ENCODE results near the gene OSBPL10. TPM values are rescaled to one million over a fixed set of nuclear protein-coding genes. Genes with fewer than 3 reads are reported as not detected.
"Not testable (repeated sequence)": the region's sequence is repeated elsewhere in the genome, so short reads cannot be mapped to it uniquely, and the experiment has no call there.

The OSBPL10 gene
- total RNA-seq, 4 donors from 2014 or later: 30.0 to 49.7 (median 43.7) TPM

GRCh38 chr3:31862666-31863279 lies 118.3 kb downstream of the OSBPL10 start:
- H3K36me3 ChIP-seq: no peaks in the 10 kb centered on the region
- intact Hi-C loops (cut with DNase I; ENCODE audit: low total_unique reads): no loop called here
- H3K4me1 ChIP-seq: no peaks in the 10 kb centered on the region
- no peak for DNase-seq
- no peak overlapping the region for H3K4me3 ChIP-seq
- no peaks in the 10 kb centered on the region for H3K27me3 ChIP-seq
- no peak for TF ChIP-seq POLR2A (IDR thresholded peaks at IDR 0.05)
- TF ChIP-seq CTCF (IDR thresholded peaks at IDR 0.05): no peak
- no peak overlapping the region for H3K27ac ChIP-seq
- no peaks in the 10 kb centered on the region for H3K9me3 ChIP-seq

GRCh38 chr3:31861826-31862225 lies 119.2 kb downstream of the OSBPL10 start:
- Histone ChIP-seq H3K27me3 (no peaks in the 10 kb centered on the region), H3K4me3 (no peak overlapping the region), H3K4me1 (no peaks in the 10 kb centered on the region), H3K36me3 (no peaks in the 10 kb centered on the region), H3K9me3 (no peaks in the 10 kb centered on the region), H3K27ac (no peak overlapping the region)
- TF ChIP-seq CTCF (IDR thresholded peaks at IDR 0.05) (no peak), POLR2A (IDR thresholded peaks at IDR 0.05) (no peak)
- DNase-seq: no peak
- intact Hi-C loops (cut with DNase I; ENCODE audit: low total_unique reads): no loop called here

- H3K27ac ChIP-seq; H3K36me3 ChIP-seq; H3K9me3 ChIP-seq; DNase-seq; intact Hi-C loops (cut with DNase I; ENCODE audit: low total_unique reads); H3K4me1 ChIP-seq; H3K4me3 ChIP-seq; H3K27me3 ChIP-seq: not testable (repeated sequence)
Observed at GRCh38 chr3:31860642-31861041, 120.4 kb downstream of the OSBPL10 start.

GRCh38 chr3:31859245-31859644 lies 121.8 kb downstream of the OSBPL10 start:
- Histone ChIP-seq H3K9me3 (no peaks in the 10 kb centered on the region), H3K27ac (no peak overlapping the region), H3K27me3 (no peaks in the 10 kb centered on the region), H3K4me3 (no peak overlapping the region), H3K4me1 (no peaks in the 10 kb centered on the region), H3K36me3 (no peaks in the 10 kb centered on the region)
- TF ChIP-seq CTCF (IDR thresholded peaks at IDR 0.05) (no peak), POLR2A (IDR thresholded peaks at IDR 0.05) (no peak)
- intact Hi-C loops (cut with DNase I; ENCODE audit: low total_unique reads): no loop called here
- no peak for DNase-seq

- intact Hi-C loops (cut with DNase I; ENCODE audit: low total_unique reads): no loop called here
Observed at GRCh38 chr3:31858439-31858838, 122.6 kb downstream of the OSBPL10 start.

More at GRCh38 chr3:31858439-31858838, 122.6 kb downstream of the OSBPL10 start:
- Histone ChIP-seq H3K4me3 (no peak overlapping the region), H3K27me3 (no peaks in the 10 kb centered on the region), H3K4me1 (no peaks in the 10 kb centered on the region), H3K36me3 (no peaks in the 10 kb centered on the region), H3K27ac (no peak overlapping the region), H3K9me3 (no peaks in the 10 kb centered on the region)
- DNase-seq: no peak
- TF ChIP-seq CTCF (IDR thresholded peaks at IDR 0.05): no peak
- TF ChIP-seq POLR2A (IDR thresholded peaks at IDR 0.05): no peak
